Right ventricle myocardium inferior (tissue), 1 donor: Measurements from ENCODE around the gene NMRK2. TPM values are rescaled to one million over a fixed set of nuclear protein-coding genes. Genes with fewer than 3 reads are reported as not detected.

Source experiments
- ATAC-seq: fragments of 200-7000 bp; cut with Tn5 transposase; one replicate; pipeline ENCODE4 v1.9.1; 2020; ENCODE audit warnings: mild to moderate bottlenecking, moderate library complexity
- DNase-seq: peaks from one replicate; pipeline ENCODE4 v3.0.0; 2021; ENCODE audit errors: missing footprints
- intact Hi-C: fragments of 100-400 bp; cut with DNase I; formaldehyde crosslinking; loops from one replicate; pipeline ENCODE4 v1.11.0; 2022
- total RNA-seq: library from RNA; stranded (reverse); fragmentation: NEBNext Ultra II Directional; extraction: Animal tissue kit (Norgen Biotek cat#: 25700); gene quantifications from one replicate; pipeline ENCODE4 v1.2.1, GENCODE V29; 2021
- donor health status: DM: no; HTN: yes; CAD: no; lungs with severe emphysema.

NMRK2 gene
- total RNA-seq, 1 donor from 2014 or later, result 627 TPM

GRCh38 chr19:3976495-3977241, 43.8 kb downstream of the NMRK2 start:
- intact Hi-C loops, result no loop called here
- DNase-seq (peak; percentile 65), ATAC-seq (peak; percentile 13)

- ATAC-seq, result peak; percentile 8
- intact Hi-C loops, result no loop called here
- DNase-seq, result peak; percentile 63
Observed at GRCh38 chr19:3977242-3978143, 44.6 kb downstream of the NMRK2 start.

GRCh38 chr19:3978145-3978544, 45.3 kb downstream of the NMRK2 start:
- DNase-seq (peak; percentile 17), ATAC-seq (no peak)
- intact Hi-C loops, result no loop called here

- intact Hi-C loops, result no loop called here
- no peak for ATAC-seq
- DNase-seq, result peak; percentile 65
Observed at GRCh38 chr19:3979289-3979673, 46.4 kb downstream of the NMRK2 start.

- DNase-seq, result peak; percentile 42
- intact Hi-C loops, result loop anchor here (10.0 kb wide), 1 partner anchor 145 kb away; the partner anchor contains the start of gene MAP2K2
Observed at GRCh38 chr19:3979674-3980352, 46.9 kb downstream of the NMRK2 start.

GRCh38 chr19:3980353-3981251, 47.7 kb downstream of the NMRK2 start:
- ATAC-seq (no peak), DNase-seq (peak; percentile 59)
- intact Hi-C loops, result loop anchor here (10.0 kb wide), 1 partner anchor 144 kb away; the partner anchor contains the start of gene MAP2K2

More at GRCh38 chr19:3979674-3980352, 46.9 kb downstream of the NMRK2 start:
- ATAC-seq, result no peak

GRCh38 chr19:3981373-3981735, 48.5 kb downstream of the NMRK2 start:
- peak; percentile 18 for DNase-seq
- intact Hi-C loops, result loop anchor here (10.0 kb wide), 1 partner anchor 143 kb away; the partner anchor contains the start of gene MAP2K2
- ATAC-seq, result no peak

GRCh38 chr19:3981736-3982681, 49.1 kb downstream of the NMRK2 start:
- intact Hi-C loops, result loop anchor here (10.0 kb wide), 1 partner anchor 143 kb away; the partner anchor contains the start of gene MAP2K2
- no peak for ATAC-seq
- peak; percentile 59 for DNase-seq

GRCh38 chr19:3982701-3983541, 50.1 kb downstream of the NMRK2 start:
- ATAC-seq, result no peak
- intact Hi-C loops, result loop anchor here (10.0 kb wide), 1 partner anchor 142 kb away; the partner anchor contains the start of gene MAP2K2
- peak; percentile 72 for DNase-seq

GRCh38 chr19:3983542-3983914, 50.7 kb downstream of the NMRK2 start:
- DNase-seq (peak; percentile 14), ATAC-seq (no peak)

GRCh38 chr19:3983936-3984583, 51.2 kb downstream of the NMRK2 start:
- peak; percentile 76 for DNase-seq
- intact Hi-C loops, result loop anchor here (2.0 to 10.0 kb wide), 2 partner anchors 13 to 141 kb away; partner anchors contain the start of genes DAPK3 and MAP2K2
- no peak for ATAC-seq

More at GRCh38 chr19:3983542-3983914, 50.7 kb downstream of the NMRK2 start:
- intact Hi-C loops, result loop anchor here (10.0 kb wide), 1 partner anchor 141 kb away; the partner anchor contains the start of gene MAP2K2

- ATAC-seq (no peak), DNase-seq (peak; percentile 16)
- intact Hi-C loops, result loop anchor here (2.0 to 10.0 kb wide), 2 partner anchors 14 to 140 kb away; partner anchors contain the start of genes DAPK3 and MAP2K2
Observed at GRCh38 chr19:3984584-3984907, 51.7 kb downstream of the NMRK2 start.

GRCh38 chr19:3984908-3985642, 52.2 kb downstream of the NMRK2 start, which contains the start of gene EEF2:
Gene EEF2 (minus strand): TSS chr19:3985463. CDS start chr19:3985380, 83 bp downstream.
- intact Hi-C loops, result loop anchor here (2.0 to 10.0 kb wide), 5 partner anchors 14 to 223 kb away; partner anchors contain the start of genes ANKRD24, APBA3, DAPK3 and MAP2K2
- ATAC-seq (peak; percentile 74), DNase-seq (peak; percentile 96)

- no peak for ATAC-seq
Observed at GRCh38 chr19:3985643-3986259, 52.9 kb downstream of the NMRK2 start.

More at GRCh38 chr19:3985643-3986259, 52.9 kb downstream of the NMRK2 start:
- no peak for DNase-seq
- intact Hi-C loops, result loop anchor here (1.0 to 10.0 kb wide), 7 partner anchors 15 to 223 kb away; partner anchors contain the start of genes ANKRD24, APBA3, DAPK3 and MAP2K2
